ENCODE results near the gene LIMS3.
"Not testable (repeated sequence)": the region's sequence is repeated elsewhere in the genome, so short reads cannot be mapped to it uniquely, and the experiment has no call there.

LIMS3 gene

GRCh38 chr2:109927803-109928202 is 29.3 kb downstream of the LIMS3 start:
- DNase-seq: not testable (repeated sequence)

GRCh38 chr2:109929222-109929621 is 30.7 kb downstream of the LIMS3 start:
- not testable (repeated sequence) for DNase-seq

DNA sequence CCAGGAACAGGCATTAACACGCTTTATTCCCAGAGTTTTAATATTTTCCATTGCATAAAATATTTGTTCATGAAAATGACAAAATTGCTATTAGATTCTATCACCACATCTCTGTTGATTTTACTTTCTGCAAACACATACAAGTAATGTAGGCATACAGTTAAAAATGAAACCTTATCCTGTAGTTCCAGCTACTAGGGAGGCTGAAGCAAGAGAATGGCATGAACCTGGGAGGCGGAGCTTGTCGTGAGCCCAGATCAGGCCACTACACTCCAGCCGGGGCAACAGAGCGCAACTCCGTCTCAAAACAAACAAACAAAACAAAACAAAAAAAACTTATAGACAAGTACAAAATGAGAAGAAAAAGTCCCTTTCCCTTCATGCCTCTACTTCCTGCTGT is 38.0 kb downstream of the LIMS3 start:
- not testable (repeated sequence) for DNase-seq

DNA sequence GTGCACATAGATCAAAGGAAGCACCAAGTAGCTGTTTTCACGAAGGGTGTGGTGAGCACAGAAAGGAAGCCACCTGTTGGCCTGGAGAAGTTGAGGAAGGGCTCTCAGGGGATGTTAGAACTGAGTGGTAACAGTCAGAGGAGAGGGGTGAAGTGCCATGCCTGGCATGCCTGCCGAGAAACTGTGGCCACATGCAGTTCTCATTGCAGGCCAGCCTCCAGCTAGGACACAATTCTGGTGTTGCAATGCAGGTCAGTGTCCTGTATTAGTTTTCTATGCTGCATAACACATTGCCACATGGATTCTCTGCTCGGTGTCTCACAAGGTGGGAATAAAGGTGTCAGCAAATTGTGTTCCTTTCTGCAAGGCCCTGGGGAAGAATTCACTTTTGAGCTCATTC is 46.9 kb downstream of the LIMS3 start:
- not testable (repeated sequence) for DNase-seq

GRCh38 chr2:109947262-109947958 is 48.9 kb downstream of the LIMS3 start:
- not testable (repeated sequence) for DNase-seq

DNA sequence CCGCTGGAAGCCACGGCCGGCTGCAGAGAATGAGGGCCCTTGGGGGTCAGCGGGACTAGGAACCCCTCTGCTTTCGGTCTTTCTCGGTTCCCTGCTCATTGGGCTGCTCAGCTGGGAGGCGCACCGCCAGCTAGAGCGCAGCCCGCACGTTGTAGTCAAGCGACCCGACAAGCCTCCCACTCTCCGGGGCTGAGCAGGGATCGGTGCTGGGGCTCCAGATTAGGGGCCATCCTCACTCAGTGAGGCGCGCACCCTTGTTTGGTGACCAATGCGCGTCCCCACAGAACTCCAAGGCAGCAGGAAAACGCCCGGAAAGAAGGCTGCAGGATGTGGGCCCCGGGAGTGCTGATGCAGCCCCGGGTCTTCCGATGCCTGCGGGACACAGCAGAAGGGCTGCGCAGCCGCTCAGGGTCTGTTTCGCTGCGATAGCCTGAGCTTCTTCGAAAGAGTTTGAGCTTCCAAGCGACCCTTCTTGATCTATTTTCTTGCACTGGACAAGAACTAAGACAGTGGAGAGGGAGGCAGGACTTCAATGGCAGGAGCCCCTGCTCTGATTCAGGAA is 49.6 kb downstream of the LIMS3 start:
- not testable (repeated sequence) for DNase-seq

- not testable (repeated sequence) for DNase-seq
Observed at GRCh38 chr2:109950146-109950843, 51.8 kb downstream of the LIMS3 start.

DNA sequence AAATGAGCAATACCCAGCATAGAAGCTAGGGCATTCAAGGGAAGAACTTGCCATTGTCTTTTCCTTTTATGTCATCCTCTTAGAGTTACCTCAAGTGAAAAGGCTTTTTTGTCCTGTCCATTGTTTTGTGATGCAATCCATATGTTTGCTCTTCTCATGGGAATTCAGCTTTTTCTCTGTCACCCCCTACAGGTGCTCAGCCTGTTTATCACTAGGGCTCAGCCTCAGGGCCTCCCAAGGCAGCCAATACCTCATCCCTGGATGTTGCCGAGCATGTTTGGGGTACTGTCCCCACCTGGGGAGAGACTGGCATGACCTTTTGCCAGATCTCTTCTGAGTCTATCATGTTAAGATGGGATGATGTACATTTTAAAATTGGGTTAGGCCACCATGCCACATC is 65.5 kb downstream of the LIMS3 start:
- DNase-seq: not testable (repeated sequence)

GRCh38 chr2:109965482-109965881 is 67.0 kb downstream of the LIMS3 start:
- not testable (repeated sequence) for DNase-seq

- DNase-seq: not testable (repeated sequence)
Observed at GRCh38 chr2:109966107-109966736, 67.7 kb downstream of the LIMS3 start.

DNA sequence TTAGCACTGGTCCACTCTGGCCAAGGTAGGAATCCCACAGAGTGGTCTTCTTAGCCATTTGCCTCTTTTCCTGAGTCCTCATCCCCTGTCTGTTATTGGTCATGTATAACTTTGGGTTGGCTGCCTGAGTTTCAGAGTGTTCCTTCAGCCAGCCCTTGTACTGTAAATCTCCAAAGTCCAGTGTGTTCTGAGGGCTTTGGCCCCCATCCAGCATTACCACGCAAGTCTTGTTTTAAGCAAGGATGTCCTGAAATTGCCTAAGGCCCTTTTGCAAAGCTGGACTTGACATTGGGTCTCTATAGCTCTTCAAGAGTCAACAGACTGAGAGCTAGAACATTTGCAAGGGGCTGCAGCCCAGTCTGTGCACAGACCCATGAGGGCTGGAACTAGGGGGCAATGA is 68.4 kb downstream of the LIMS3 start:
- not testable (repeated sequence) for DNase-seq

- not testable (repeated sequence) for DNase-seq
Observed at GRCh38 chr2:109969864-109970263, 71.4 kb downstream of the LIMS3 start.

GRCh38 chr2:109971710-109972109 is 73.2 kb downstream of the LIMS3 start:
- DNase-seq: not testable (repeated sequence)

Measured in femur (tissue), 1 donor.